SK-N-SH treated with all-trans-retinoic acid at 6 μM for 48 hours (cell line): ENCODE measurements around the gene CTBP2.

ENCODE experiments used
- ATAC-seq: fragments of 200-7000 bp; cut with Tn5 transposase; 3 replicates; pipeline ENCODE4 v1.9.1; 2020; ENCODE audit warnings: mild to moderate bottlenecking, moderate library complexity
- ARNTL ChIP-seq: fragments of 450-650 bp; formaldehyde crosslinking; IDR thresholded peaks from 2 replicates; pipeline ENCODE4 v1.5.0; 2020; ENCODE audit warnings: low read depth, mild to moderate bottlenecking, moderate library complexity, borderline replicate concordance
- BACH2 ChIP-seq: fragments of 250-450 bp; sonication (Bioruptor Pico); IDR thresholded peaks from 2 replicates; pipeline ENCODE4 v1.9.0; 2021; ENCODE audit warnings: mild to moderate bottlenecking, borderline replicate concordance
- CSDC2 ChIP-seq: fragments of 250-450 bp; sonication (Bioruptor Pico); IDR thresholded peaks from 2 replicates; pipeline ENCODE4 v1.5.0; 2020; ENCODE audit warnings: mild to moderate bottlenecking, moderate library complexity
- CSRNP3 ChIP-seq: fragments of 250-450 bp; sonication (Bioruptor Pico); IDR thresholded peaks from 2 replicates; pipeline ENCODE4 v1.5.1; 2021; ENCODE audit warnings: mild to moderate bottlenecking, moderate library complexity
- ESRRG ChIP-seq: fragments of 250-450 bp; sonication (Bioruptor Pico); IDR thresholded peaks from 2 replicates; pipeline ENCODE4 v1.6.1; 2021; ENCODE audit warnings: mild to moderate bottlenecking
- GLIS3 ChIP-seq: fragments of 250-450 bp; sonication (Bioruptor Pico); IDR thresholded peaks from 2 replicates; pipeline ENCODE4 v1.5.0; 2020; ENCODE audit warnings: mild to moderate bottlenecking, moderate library complexity
- ISL1 ChIP-seq: fragments of 250-450 bp; sonication (Bioruptor Pico); IDR thresholded peaks from 2 replicates; pipeline ENCODE4 v2.1.2; 2022; ENCODE audit warnings: mild to moderate bottlenecking, moderate library complexity
- OSR1 ChIP-seq: fragments of 250-450 bp; sonication (Bioruptor Pico); IDR thresholded peaks from 2 replicates; pipeline ENCODE4 v1.8.0; 2022; ENCODE audit warnings: moderate library complexity, mild to moderate bottlenecking, inconsistent platforms
- PATZ1 ChIP-seq: fragments of 250-450 bp; sonication (Bioruptor Pico); IDR thresholded peaks from 2 replicates; pipeline ENCODE4 v1.8.0; 2020; ENCODE audit warnings: mild to moderate bottlenecking, moderate library complexity, borderline replicate concordance
- PPARA ChIP-seq: fragments of 250-450 bp; sonication (Bioruptor Pico); IDR thresholded peaks from 2 replicates; pipeline ENCODE4 v1.5.0; 2020; ENCODE audit warnings: mild to moderate bottlenecking, borderline replicate concordance
- RARB ChIP-seq: fragments of 250-450 bp; sonication (Bioruptor Pico); IDR thresholded peaks from 2 replicates; pipeline ENCODE4 v1.8.0; 2021; ENCODE audit warnings: mild to moderate bottlenecking, moderate library complexity
- SNAI2 ChIP-seq: fragments of 250-450 bp; sonication (Bioruptor Pico); IDR thresholded peaks from 2 replicates; pipeline ENCODE4 v1.5.0; 2020; ENCODE audit warnings: mild to moderate bottlenecking, moderate library complexity
- TCF4 ChIP-seq: fragments of 250-450 bp; sonication (Bioruptor Pico); IDR thresholded peaks from 2 replicates; pipeline ENCODE4 v1.8.0; 2021; ENCODE audit warnings: mild to moderate bottlenecking, moderate library complexity, borderline replicate concordance
- TOX ChIP-seq: fragments of 250-450 bp; sonication (Bioruptor Pico); IDR thresholded peaks from 2 replicates; pipeline ENCODE4 v1.8.0; 2021; ENCODE audit warnings: mild to moderate bottlenecking, moderate library complexity, borderline replicate concordance
- TSHZ2 ChIP-seq: fragments of 250-450 bp; sonication (Bioruptor Pico); IDR thresholded peaks from 2 replicates; pipeline ENCODE4 v1.5.0; 2020; ENCODE audit warnings: mild to moderate bottlenecking, moderate library complexity
- ZC3H10 ChIP-seq: fragments of 250-450 bp; sonication (Bioruptor Pico); IDR thresholded peaks from 2 replicates; pipeline ENCODE4 v1.5.1; 2021; ENCODE audit warnings: mild to moderate bottlenecking, moderate library complexity
- ZFP3 ChIP-seq: fragments of 250-450 bp; sonication (Bioruptor Pico); IDR thresholded peaks from 2 replicates; pipeline ENCODE4 v1.5.0; 2020; ENCODE audit warnings: mild to moderate bottlenecking, moderate library complexity
- ZFP30 ChIP-seq: fragments of 450-650 bp; formaldehyde crosslinking; IDR thresholded peaks from 2 replicates; pipeline ENCODE4 v1.5.0; 2022; ENCODE audit warnings: mild to moderate bottlenecking, moderate library complexity
- ZNF565 ChIP-seq: fragments of 450-650 bp; formaldehyde crosslinking; conservative IDR thresholded peaks from 2 replicates; pipeline ENCODE4 v1.5.0; 2020; ENCODE audit warnings: low read depth, mild to moderate bottlenecking, moderate library complexity
- ZNF70 ChIP-seq: fragments of 450-650 bp; formaldehyde crosslinking; IDR thresholded peaks from 2 replicates; pipeline ENCODE4 v1.5.0; 2020; ENCODE audit warnings: mild to moderate bottlenecking, moderate library complexity
- ZNF8 ChIP-seq: fragments of 450-650 bp; formaldehyde crosslinking; IDR thresholded peaks from 2 replicates; pipeline ENCODE4 v1.5.0; 2020; ENCODE audit warnings: mild to moderate bottlenecking, moderate library complexity
- TF ChIP-seq, protein P1 (sequence below): fragments of 250-450 bp; sonication (Bioruptor Pico); IDR thresholded peaks from 2 replicates; pipeline ENCODE4 v1.5.1; 2020; ENCODE audit warnings: low read depth, mild to moderate bottlenecking, moderate library complexity
- TF ChIP-seq, protein P2 (sequence below): fragments of 250-450 bp; sonication (Bioruptor Pico); IDR thresholded peaks from 2 replicates; pipeline ENCODE4 v1.8.0; 2021; ENCODE audit warnings: low read depth, mild to moderate bottlenecking, moderate library complexity, borderline replicate concordance

Gene CTBP2

GRCh38 chr10:124993345-124993708 lies 167.0 kb downstream of the CTBP2 start:
- no peak for ATAC-seq
- TF ChIP-seq TCF4, result no peak
- no peak for TF ChIP-seq ZFP3
- no peak for TF ChIP-seq CSDC2 (CRISPR knock-in tag)
- no peak for TF ChIP-seq TOX (CRISPR knock-in tag)
- TF ChIP-seq ZNF70 (CRISPR knock-in tag), result no peak
- no peak for TF ChIP-seq RARB (CRISPR knock-in tag)
- no peak for TF ChIP-seq ZC3H10 (CRISPR knock-in tag)
- no peak for TF ChIP-seq CSRNP3
- TF ChIP-seq, protein P1, sequence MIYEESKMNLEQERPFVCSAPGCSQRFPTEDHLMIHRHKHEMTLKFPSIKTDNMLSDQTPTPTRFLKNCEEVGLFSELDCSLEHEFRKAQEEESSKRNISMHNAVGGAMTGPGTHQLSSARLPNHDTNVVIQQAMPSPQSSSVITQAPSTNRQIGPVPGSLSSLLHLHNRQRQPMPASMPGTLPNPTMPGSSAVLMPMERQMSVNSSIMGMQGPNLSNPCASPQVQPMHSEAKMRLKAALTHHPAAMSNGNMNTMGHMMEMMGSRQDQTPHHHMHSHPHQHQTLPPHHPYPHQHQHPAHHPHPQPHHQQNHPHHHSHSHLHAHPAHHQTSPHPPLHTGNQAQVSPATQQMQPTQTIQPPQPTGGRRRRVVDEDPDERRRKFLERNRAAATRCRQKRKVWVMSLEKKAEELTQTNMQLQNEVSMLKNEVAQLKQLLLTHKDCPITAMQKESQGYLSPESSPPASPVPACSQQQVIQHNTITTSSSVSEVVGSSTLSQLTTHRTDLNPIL (CRISPR knock-in tag), result no peak
- TF ChIP-seq ZFP30 (CRISPR knock-in tag), result no peak
- TF ChIP-seq OSR1 (CRISPR knock-in tag), result no peak
- TF ChIP-seq PPARA, result no peak
- no peak for TF ChIP-seq ESRRG
- no peak for TF ChIP-seq BACH2 (CRISPR knock-in tag)
- TF ChIP-seq, protein P2, sequence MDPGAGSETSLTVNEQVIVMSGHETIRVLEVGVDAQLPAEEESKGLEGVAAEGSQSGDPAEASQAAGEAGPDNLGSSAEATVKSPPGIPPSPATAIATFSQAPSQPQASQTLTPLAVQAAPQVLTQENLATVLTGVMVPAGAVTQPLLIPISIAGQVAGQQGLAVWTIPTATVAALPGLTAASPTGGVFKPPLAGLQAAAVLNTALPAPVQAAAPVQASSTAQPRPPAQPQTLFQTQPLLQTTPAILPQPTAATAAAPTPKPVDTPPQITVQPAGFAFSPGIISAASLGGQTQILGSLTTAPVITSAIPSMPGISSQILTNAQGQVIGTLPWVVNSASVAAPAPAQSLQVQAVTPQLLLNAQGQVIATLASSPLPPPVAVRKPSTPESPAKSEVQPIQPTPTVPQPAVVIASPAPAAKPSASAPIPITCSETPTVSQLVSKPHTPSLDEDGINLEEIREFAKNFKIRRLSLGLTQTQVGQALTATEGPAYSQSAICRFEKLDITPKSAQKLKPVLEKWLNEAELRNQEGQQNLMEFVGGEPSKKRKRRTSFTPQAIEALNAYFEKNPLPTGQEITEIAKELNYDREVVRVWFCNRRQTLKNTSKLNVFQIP (CRISPR knock-in tag), result no peak
- TF ChIP-seq ZNF565 (CRISPR knock-in tag), result no peak
- TF ChIP-seq ZNF8 (CRISPR knock-in tag), result no peak
- TF ChIP-seq GLIS3, result no peak
- no peak for TF ChIP-seq TSHZ2 (CRISPR knock-in tag)

DNA sequence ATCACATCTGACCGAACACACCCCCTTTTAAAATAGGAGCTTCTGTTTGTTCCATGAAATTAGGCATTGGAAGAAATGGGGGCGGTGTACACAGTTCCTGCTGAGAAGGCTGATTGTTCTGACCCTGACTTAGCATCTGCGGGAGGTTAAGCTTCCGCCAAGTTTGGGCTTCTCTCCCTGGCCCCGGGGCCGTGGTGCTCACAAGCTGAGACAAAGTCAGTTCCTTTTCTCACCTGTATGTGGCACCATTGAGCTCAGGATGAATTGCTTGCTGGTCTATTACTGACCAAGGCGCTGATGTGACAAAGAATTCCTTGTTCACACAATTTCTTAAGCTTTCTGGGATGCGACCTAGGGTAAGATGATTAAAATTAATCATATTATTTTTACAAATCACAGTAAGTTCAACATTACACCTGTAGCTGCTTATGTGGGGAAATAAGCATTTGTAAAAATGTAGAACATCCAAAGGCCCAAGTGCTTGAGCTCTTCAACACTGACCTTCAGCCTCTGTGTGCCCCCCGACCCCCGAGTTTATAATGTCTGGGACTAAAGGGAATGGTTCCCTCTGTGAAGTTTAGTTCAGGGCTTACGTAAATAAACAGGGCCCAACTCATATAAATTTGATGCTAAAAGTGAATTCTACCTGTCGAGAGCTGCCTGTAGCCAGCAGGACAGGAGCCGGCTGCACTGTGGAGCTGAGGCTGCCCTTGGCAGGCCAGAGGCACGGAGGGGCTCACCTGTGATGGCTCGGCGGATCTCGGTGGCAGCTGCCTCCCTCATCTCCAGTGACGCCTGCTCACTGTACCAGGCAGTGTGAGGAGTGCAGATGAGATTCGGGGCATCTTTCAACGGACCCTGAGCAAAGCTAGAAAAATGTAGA lies 167.7 kb downstream of the CTBP2 start:
- TF ChIP-seq CSRNP3 (no peak), BACH2 (CRISPR knock-in tag) (no peak), CSDC2 (CRISPR knock-in tag) (no peak), ZFP30 (CRISPR knock-in tag) (no peak), ZC3H10 (CRISPR knock-in tag) (no peak), ARNTL (CRISPR knock-in tag) (no peak), ISL1 (no peak), TOX (CRISPR knock-in tag) (no peak), ESRRG (no peak), TCF4 (no peak), PPARA (no peak), ZNF565 (CRISPR knock-in tag) (no peak), SNAI2 (CRISPR knock-in tag) (no peak), RARB (CRISPR knock-in tag) (no peak), PATZ1 (no peak), ZFP3 (no peak), ZNF8 (CRISPR knock-in tag) (no peak), ZNF70 (CRISPR knock-in tag) (no peak)
- TF ChIP-seq, protein P2 (CRISPR knock-in tag), result no peak
- TF ChIP-seq, protein P1 (CRISPR knock-in tag), result no peak
- ATAC-seq, result peak; percentile 84
